Superior temporal gyrus (tissue), 1 donor: ENCODE results near the gene CLCN7.
"Not testable (repeated sequence)": the region's sequence is repeated elsewhere in the genome, so short reads cannot be mapped to it uniquely, and the experiment has no call there.

ENCODE experiments used
- DNase-seq: peaks from one replicate; pipeline ENCODE4 v3.0.0-alpha.2; 2016; ENCODE audit errors: extremely low spot score

CLCN7 gene

DNA sequence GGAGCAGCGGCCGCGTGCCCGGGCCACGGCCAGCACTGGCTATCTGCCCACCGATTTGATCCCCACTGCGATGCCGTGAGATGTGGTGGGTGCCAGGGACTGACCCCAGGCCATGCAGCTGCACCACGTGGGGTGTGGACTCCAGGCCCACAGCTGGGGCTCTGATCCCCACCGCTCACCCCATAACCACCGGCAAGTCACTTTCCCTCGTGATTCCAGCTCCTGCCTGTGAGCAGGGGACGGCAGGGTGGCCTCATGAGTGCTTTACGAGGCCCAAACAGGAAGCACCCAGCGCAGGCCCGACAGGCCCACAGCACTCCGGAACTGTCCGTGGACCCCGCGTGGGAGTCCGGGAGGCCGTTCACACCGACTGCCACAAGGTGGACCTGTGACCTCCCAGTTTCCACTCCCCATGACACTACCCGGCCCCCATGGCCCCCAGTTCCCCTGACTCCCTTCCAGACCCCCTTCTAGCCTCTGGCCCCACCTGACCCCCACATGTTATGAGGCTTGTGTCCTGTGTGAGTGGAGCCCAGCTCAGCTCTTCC, 13.3 kb upstream of the CLCN7 start:
- DNase-seq: no peak

DNA sequence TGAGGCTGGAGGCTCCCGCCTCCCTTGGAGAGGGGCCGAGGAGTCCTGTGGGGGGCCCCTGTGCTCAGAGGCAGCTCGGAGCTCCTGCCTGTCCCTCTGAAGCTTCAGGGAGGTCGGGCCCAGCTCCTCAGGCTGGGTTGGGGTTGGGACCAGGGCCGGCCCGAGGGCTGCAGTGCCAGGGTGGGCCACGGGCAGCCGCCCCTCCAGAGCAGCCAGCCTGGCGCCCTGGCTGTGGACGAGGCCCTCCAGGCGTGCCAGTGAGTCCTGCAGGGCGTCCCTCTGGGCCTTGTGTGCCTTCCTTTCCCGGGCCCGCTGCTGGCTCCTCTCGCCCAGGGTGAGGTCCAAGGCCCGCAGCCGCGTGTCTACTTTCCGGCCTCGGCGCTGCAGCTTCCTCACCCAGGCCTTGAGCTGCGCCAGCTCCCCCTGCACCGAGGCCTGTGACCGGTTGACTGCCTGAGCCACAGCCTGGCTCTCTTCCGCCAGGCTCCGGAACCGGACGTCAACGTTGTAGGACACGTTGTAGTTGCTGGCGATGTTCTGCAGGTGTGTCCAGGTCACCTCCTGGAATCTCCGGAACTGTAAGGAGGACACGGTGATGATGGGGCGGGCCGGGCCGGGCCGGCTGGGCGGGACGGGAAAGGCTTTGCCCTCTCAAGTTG, 12.7 kb upstream of the CLCN7 start:
- no peak for DNase-seq

DNA sequence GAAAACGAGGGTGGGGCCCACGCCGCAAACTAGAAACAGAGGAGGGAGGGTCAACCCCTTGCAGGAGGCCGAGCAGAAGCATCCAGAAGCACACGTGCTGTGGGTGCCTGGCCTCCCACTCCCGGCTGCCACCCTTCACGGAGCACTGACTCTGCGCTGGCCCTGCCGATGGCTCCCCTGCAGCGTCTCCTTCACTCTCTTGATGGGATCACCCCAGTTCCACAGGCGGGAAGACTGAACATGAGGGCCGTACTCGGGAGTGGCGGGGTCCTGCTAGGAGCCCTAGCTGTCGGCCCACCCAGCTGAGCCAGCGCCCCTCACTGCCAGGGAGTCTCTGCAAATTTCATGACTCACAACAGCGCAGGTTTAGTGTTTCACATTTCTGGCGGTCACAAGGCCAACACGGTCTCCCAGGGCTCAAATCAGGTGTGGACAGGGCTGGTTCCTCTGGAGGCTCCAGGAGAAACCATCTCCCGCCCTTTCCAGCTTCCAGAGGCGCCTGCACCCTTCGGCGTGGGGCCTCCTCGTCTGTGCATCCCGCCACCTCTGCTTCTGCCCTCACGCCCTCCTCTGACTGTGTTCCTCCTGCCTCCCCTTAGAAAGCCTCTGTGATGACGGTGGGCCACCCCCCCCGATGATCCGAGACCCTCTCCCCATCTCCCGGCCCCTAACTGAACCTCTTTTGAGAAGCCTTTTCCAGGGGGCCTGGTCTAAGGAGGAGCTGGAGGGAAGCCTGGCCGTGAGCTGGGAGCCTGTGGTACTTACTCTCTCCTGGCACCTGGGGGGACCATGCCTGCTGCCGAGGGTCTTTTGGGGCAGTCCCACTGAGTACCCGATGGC, 11.9 kb upstream of the CLCN7 start:
- no peak for DNase-seq

DNA sequence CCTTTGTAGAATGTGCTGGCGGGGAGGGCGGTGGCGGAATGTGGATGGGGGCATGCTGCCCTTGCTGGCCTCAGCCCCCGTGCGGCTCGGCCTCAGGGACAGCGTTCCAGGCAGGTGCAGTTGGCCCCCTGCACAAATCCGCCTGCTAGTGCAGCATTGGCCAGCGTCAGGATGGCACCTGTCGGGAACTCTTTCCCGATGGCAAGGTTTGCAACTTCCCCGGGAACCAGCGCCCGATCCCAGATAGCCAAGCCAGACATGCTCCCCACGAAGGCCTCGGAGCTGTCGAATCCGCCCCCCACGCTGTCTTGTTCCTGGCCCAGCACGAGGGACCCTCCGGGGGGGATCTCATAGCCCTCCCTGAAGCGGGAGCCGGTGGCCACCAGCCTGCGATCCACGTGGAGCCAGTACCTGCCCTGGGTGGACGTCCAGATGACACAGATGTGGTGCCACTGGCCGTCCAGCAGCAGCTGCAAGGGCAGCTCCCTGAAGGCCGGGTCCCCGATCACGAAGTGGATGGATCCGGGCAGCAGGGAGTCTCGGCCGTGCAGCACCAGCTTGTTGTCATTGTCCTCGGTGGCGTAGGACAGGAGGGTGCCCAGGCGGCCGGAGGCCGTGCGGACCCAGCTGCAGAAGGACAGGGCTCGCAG, 11.1 kb upstream of the CLCN7 start:
- DNase-seq: no peak

DNA sequence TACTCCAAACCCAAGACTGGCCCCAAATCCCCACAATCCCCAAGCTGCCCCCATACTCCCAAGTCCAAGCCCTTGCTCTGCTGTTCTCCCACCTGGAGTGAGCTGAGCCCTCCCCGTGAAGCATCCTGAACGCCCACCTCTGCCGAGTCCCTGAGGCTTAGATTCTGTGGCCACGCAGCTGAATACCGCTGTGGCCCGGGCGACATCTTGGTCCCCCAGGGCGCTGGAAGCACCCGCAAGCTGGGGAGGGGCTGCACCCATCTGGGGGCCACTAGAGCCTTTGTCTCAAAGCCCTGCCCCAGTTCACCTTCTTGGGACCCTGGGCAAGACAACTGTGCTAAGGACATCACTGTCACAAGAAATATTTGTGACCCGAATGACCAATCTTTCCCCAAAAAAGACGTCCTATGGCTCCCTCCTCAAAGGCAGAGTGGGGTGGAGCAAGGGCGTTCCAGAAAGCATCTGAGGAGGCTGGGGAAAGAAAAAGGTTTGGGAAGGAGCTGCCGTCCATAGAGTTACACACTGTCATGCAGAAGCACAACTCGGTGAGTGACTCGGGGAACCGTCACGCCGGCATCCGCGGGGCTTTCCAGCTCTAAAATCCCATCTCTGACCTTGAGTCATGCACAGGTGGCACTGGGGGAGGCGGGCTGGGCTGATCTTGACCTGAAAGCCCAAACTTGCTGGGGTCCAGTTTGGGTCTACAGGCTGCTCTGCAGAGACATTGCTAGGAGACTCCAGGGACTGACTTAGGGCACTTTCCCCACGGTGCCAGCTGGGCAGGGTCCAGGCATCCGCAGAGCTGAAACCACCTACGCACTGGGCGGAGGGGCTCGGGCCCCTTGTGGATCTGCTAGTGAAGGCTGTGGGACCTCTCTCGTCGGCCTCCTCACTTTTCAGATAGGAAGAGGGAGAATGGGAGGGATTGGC, 7.3 kb upstream of the CLCN7 start:
- no peak for DNase-seq

DNA sequence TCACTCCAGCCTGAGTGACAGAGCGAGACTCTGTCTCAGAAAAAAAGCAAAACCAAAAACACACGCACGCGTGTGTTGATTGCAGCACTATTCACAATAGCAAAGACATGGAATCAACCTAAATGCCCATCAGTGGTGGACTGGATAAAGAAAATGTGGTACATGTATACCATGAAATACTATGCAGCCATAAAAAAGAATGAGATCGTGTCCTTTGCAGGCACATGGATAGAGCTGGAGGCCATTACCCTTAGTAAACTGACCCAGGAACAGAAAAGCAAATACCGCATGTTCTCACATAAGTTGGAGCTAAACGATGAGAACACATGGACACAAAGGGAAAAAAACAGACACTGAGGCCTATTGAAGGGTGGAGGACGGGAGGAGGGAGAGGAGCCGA, 4.1 kb upstream of the CLCN7 start:
- DNase-seq: not testable (repeated sequence)

DNA sequence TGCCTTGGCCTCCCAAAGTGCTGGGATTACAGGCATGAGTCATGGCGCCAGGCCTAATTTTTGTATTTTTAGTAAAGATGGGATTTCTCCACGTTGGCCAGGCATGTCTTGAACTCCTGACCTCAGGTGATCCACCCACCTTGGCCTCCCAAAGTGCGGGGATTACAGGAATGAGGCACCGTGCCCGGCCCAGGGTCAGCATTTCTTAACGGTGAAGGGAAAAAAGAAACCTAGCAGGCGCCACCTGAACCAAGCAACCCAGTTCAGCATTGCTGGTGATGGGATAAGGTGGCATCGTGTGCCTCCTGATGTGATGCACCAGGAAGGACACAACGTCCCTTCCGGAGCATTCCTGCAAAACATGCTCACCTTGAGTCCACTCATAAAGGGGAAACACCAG, 2.2 kb upstream of the CLCN7 start:
- DNase-seq: no peak

DNA sequence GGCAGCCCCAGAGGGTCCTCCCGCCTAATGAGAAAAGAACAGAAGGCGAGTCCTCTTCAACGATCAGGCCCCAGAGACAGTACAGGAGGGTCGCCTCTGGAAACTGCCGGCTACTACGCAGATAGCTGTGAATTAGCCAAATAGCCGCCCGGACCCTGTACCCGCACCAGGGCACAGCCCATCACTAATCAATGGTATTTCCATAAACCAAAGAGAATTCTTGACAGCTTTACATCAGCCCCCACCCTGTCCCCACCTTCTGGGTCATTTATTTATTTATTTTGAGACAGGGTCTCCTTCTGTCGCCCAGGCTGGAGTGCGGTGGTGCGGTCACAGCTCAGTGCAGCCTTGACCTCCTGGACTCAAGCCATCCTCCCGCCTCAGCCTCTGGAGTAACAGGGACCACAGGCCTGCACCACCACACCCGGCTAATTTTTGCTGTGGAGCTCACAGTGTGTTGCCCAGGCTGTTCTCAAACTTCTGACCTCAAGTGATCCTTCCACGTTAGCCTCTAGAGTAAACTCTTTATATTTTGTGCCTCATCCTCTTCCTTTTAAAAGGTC, 805 bp upstream of the CLCN7 start:
- DNase-seq: no peak

DNA sequence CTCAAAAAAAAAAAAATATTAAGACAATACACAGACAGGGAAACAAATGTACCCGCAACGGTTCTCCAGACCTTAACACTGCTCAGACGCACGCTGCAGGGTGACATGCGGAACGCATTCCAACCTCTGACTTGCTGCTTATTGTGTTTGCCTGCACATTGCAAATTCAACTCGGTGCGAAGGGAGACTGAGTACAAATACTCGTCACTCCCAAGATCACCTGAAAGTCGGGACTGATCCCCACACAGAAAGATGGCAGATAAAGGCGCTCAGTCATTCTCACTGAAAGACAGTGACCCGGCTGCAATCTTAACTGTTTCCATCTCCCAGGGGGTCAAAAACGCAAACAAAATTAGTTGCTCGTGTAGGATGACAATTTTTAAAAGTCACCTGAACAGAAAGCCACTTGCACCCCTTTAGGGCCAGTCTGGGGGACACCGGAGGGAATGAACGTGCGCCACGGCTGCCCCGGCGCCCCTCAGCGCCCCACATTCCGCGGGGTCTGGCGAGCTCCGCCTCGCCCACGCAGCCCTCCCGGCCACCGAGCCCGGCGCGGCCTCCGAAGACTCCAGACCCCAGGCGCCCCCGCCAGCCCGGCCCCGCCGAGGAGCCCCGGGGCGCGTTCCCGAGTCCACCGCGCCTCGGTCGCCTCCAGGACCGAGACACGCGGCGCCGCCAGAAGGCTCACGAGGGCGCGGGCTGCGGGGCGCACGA, 589 bp downstream of the CLCN7 start:
- DNase-seq: no peak

DNA sequence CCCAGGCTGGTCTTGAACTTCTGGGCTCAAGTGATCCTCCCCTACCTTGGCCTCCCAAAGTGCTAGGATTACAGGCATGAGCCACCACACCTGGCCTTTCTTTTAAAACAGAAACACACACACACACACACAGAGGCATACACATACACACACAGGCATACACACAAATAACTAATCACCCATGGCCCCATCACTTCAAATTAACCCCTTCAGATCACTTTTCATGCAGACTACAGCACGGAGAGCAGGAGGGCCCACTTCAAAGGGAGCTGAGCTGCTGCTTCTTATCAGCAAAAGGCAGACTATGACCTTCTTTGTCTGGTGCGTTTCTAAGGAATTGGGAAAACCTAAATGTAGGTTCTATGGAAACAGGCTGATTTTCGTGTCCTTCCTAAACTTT, 1.9 kb downstream of the CLCN7 start:
- no peak for DNase-seq

DNA sequence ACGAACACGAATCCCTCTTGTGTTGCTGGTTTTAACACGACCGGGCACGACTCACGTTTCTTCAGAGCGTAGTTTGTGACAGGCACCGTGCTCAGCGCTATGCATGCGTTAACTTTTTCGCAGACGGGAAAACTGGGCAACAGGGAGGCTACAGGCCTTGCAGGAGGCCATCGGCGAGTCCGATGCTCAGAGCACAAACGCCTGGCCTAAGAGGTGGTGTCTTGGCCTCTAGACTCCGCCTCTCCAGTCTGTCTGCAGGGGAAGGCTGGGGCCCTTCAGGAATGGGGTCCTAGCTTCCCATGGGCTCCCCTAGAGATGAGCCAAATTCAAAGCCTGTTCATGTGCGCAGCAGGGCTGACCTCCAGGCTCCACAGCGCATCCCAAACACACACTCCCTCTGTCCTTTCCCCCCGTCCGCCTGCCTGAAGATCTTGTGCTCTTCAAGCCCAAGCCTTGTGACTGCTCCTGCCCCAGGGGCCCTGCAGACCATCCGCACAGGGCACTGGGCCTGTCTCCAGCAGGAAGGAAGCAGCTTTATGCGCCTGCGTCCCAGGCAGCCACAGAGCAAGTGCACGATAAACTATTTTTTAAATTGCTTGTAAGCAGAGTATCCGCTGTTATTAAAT, 3.1 kb downstream of the CLCN7 start:
- DNase-seq: no peak

DNA sequence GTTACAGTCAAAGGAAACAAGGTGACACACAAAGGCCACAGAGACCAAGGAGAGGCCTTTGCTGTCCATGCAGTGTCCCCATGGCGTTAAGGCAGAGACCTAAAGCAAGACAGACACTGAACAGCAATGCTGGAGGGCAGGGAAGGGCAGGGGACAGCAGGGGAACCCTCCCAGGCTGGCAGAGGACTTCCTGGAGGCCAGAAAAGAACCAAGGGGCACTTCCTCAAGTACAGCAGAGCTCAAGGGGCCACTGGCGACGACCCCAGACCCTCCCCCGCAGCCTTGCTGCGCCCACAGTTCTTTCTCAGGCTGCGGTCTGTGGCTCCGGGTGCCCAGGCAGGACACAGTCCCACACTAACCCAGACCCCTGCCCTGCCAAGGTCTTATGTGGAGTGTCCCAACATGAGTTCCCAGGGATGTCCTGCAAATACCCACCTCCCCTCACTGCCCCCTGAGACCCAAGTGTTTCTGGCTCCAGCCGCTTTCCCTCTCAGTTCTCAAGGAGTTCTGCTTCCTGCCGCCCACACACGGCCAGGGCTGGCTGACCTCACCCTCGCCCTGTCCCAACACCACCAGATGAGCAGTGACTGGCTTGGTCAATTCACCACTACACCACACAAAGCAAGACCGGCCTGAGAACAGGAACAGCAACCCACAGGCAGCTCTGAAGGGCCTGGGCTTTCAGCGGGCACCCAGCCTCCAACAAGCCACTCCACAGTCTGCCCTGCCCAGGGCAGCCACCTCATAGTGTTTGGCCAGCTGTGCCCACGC, 4.2 kb downstream of the CLCN7 start:
- DNase-seq: no peak

DNA sequence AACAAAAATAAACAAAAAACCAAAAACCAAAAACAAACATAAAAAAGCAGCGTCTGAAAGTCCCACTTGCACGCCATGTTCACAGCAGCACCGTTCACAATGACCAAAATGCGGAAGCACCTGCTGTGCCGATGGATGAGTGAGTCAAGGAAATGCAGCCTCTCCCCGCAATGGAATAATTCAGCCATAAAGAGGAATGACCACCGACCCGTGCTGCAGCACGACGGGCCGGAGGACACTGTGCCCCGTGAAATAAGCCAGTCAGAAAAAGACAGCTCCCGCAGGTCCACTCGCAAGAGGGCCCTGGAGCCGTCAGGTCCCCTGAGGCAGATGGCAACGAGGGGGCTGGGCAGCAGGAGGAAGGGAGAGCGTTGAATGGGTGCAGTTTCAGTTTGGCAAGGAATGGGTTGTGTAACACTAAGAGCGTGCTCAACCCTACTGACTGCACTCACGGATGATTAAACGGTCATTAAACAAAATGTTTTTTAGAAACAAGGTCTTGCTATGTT, 5.1 kb downstream of the CLCN7 start:
- DNase-seq: no peak

DNA sequence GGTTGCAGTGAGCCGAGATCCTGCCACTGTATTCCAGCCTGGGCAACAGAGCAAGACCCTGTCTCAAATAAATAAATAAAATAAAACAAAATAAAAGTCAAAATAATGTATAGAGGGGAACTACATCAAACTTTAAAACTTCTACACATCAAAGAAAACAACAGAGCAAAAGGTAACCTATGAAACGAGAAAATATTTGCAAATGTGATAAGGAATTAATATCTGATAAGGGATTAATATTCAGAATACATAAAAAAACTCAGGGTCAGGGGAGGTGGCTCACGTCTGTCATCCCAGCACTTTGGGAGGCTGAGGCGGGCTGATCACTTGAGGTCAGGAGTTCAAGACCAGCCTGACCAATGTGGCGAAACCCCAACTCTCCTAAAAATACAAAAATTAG, 5.7 kb downstream of the CLCN7 start:
- DNase-seq: not testable (repeated sequence)

DNA sequence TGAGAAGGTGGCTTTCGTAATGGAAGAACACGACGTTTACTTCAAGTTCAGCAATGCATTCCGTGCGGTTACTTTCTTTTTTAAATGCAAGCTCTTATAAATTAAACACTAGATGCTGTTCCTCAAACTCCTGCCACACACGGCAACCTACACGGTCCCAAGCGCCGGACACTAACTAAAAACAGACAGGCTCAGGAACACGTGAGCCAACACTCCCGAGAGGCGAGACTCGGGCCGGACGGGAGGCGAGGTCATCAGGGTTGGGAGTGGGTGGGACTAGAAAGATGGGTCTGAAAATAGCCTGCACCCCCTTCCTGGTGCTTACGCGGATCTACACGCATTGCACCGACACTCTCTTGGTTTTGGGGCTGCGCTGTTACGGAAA, 6.4 kb downstream of the CLCN7 start:
- DNase-seq: no peak

DNA sequence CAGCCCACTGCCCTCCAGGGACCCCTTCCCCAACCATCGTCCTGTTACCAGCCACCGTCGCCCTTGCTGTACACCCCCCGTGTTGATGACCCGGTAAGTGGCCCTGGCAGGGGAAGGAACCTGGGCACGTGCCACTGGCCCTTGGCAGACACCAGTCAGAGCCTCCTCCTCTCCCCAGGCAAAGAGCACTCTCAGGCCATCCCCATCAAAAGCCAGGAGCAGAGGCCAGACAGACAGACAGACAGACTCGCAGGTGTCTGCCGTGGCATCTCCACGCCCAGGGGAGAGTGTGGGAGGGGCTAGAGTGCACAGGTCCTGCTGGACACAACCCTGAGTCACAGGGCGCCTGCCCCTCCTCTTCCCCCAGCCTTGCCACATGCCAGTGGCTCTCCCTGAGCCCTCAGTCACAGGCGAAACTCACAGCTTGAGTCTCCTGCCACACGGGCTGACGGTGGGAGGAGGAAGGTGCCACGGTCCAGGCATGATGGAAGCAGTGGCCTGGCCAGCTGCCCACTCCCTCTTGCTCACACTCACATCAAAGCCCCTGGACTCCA, 7.8 kb downstream of the CLCN7 start:
- DNase-seq: no peak

DNA sequence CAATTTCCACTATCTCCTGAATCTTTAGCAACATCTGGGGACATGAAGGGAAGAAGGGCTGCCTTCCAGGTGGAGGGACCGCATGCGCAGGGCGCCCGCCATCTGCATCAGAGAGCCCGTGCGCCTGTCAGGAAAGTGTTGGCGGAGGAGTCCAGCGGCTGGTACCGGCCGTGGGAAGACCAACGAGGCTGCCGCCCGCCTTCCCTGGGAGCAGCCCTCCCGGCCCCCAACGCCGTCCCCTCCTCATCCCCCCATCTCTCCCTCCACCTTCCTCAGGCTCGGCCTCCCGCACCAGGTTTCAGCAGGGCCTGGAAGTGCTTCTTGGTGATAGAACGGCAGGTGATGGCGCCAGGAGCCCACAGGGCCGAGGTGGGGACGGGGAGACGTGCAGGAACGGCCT, 8.8 kb downstream of the CLCN7 start:
- DNase-seq: no peak

DNA sequence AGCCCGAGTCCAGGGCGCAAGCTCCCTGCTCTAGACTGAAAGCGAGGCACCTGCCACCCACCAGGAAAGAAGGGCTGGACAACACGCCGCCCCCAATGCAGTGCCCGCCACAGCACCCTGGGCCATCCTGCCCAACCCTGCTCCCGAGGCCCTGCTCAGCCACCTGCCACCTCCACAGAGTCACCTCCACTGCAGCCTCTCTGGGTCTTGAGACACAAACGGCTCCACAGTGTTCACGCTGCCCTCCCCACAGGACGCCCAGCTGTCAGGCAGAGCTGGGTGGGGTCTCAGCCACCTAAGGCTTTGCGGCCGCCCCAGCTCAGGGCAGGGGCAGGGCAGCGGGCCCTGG, 9.3 kb downstream of the CLCN7 start:
- DNase-seq: no peak
